Ovary (tissue), 9 donors: Measurements from ENCODE around the gene AKR1D1. TPM values are rescaled to one million over a fixed set of nuclear protein-coding genes. Genes with fewer than 3 reads are reported as not detected.

Experiments
- DNase-seq, 5 donors: peaks; one replicate each; pipeline ENCODE4 v3.0.0-alpha.2; 2019 to 2020
- H3K27ac ChIP-seq, 2 donors: fragments of 200-600 bp; one replicate each; pipeline versions ENCODE4 v1.5.1 to v1.8.0; 2019 to 2022
- H3K27me3 ChIP-seq: fragments of 200-600 bp; one replicate; pipeline ENCODE4 v1.8.0; 2022
- H3K36me3 ChIP-seq: fragments of 200-600 bp; sonication (generic); one replicate; pipeline ENCODE4 v1.5.1; 2019
- H3K4me1 ChIP-seq: one replicate; pipeline ENCODE4 v1.8.1; 2013; ENCODE audit warnings: mild to moderate bottlenecking, moderate library complexity; ENCODE audit not compliant: insufficient read depth
- H3K4me3 ChIP-seq: fragments of 200-600 bp; sonication (generic); one replicate; pipeline ENCODE4 v1.5.1; 2017
- H3K9me3 ChIP-seq, 2 donors: fragments of 200-600 bp in 1 of 2; sonication (generic) in 1 of 2; one replicate each; pipeline versions ENCODE4 v1.5.1 to v1.8.1; 2013 to 2019; ENCODE audit warnings: mild to moderate bottlenecking in 1 of 2, moderate library complexity in 1 of 2
- CTCF ChIP-seq, 3 donors: fragments of 450-650 bp in 2 of 3; fragments of 200-600 bp in 1 of 3; IDR thresholded peaks; one replicate each; pipeline versions ENCODE4 v1.5.1 to v1.8.0; 2016 to 2022; ENCODE audit warnings: antibody characterized with exemption in 3 of 3, mild to moderate bottlenecking in 1 of 3
- EP300 ChIP-seq: sonication (generic); formaldehyde crosslinking; IDR thresholded peaks from one replicate; pipeline ENCODE4 v1.6.1; 2017; ENCODE audit warnings: antibody characterized with exemption
- POLR2A ChIP-seq: fragments of 450-650 bp; IDR thresholded peaks from one replicate; pipeline ENCODE4 v1.6.1; 2017; ENCODE audit warnings: antibody characterized with exemption, mild to moderate bottlenecking, moderate library complexity
- WGBS, 3 donors: extraction: QIAGEN DNeasy Blood & Tissue Kit in 1 of 3; methylation state at CpG; one replicate each; pipeline versions ENCODE4 v1.1.5 to v1.1.7; 2013 to 2017; 5-methylcytosine and 5-hydroxymethylcytosine counted together
- intact Hi-C, 4 donors: fragments of 100-400 bp; cut with DNase I; formaldehyde crosslinking; loops; one replicate each; pipeline versions ENCODE4 v1.11.0 to v1.15.1; 2022 to 2023
- polyA plus RNA-seq, 2 donors: library from polyadenylated mRNA; stranded (reverse); fragments of 200-250 nt in 1 of 2; fragments of 350-450 nt in 1 of 2; fragmentation: Illumina TruSeq in 1 of 2; extraction: RNeasy Lipid Tissue Mini Kit (QIAGEN cat#74804) in 1 of 2; gene quantifications; one replicate each; pipeline ENCODE4 v1.2.3, GENCODE V29; 2013 to 2014
- small RNA-seq: library from RNA; depleted of rRNA; stranded (forward); fragments of <200 nt; gene quantifications from one replicate; pipeline ENCODE3, GENCODE V24; 2016
- total RNA-seq, 7 donors: library from RNA; depleted of rRNA in 2 of 7; stranded (reverse); fragments of >200 nt in 2 of 7; fragmentation: NEBNext Ultra II Directional in 3 of 7; extraction: Animal tissue kit (Norgen Biotek cat#: 25700) in 3 of 7; gene quantifications; one replicate each; pipeline versions ENCODE4 v1.1.0 to v1.2.4, GENCODE V29; 2016 to 2023
- donor health status: DM: no; HTN: no; CAD: no; lungs with moderate emphysema.
- donor health status: DM: no; HTN: no; CAD: no.
- donor health status: Bipolar disorder and iron deficiency.
- donor health status: DM: yes; HTN: yes; CAD: no.
- donor health status: DM: no; HTN: no; CAD: no.
- donor health status: DM: yes; HTN: yes; CAD: no.

AKR1D1 gene
- total and polyA plus RNA-seq, 9 donors = not detected

GRCh38 chr7:138163800-138164199 is 87.5 kb downstream of the AKR1D1 start:
- Histone ChIP-seq H3K9me3 (peaks cover 0 to 4% of the 10 kb centered on the region in 2 donors), H3K4me1 (no peaks in the 10 kb centered on the region), H3K4me3 (no peak overlapping the region), H3K27ac (no peak overlapping the region), H3K27me3 (no peaks in the 10 kb centered on the region), H3K36me3 (no peaks in the 10 kb centered on the region)
- no peak for DNase-seq
- intact Hi-C loops = no loop called here
- no peak for TF ChIP-seq EP300
- TF ChIP-seq POLR2A = no peak
- WGBS, 3 donors = 94 to 100% (median 97%) methylated on average over 1 of the region's 1 CpG

GRCh38 chr7:138164804-138165203 is 88.5 kb downstream of the AKR1D1 start:
- H3K27ac ChIP-seq = no peak overlapping the region
- intact Hi-C loops = no loop called here
- DNase-seq = no peak
- no peaks in the 10 kb centered on the region for H3K36me3 ChIP-seq
- no peak for TF ChIP-seq CTCF (IDR thresholded peaks at IDR 0.05)
- TF ChIP-seq POLR2A = no peak
- TF ChIP-seq EP300 = no peak
- peaks cover 0 to 4% of the 10 kb centered on the region in 2 donors for H3K9me3 ChIP-seq
- H3K4me3 ChIP-seq = no peak overlapping the region
- no peaks in the 10 kb centered on the region for H3K27me3 ChIP-seq
- H3K4me1 ChIP-seq = no peaks in the 10 kb centered on the region
- 94 to 98% (median 94%) methylated on average over 3 of the region's 3 CpGs for WGBS, 3 donors

- H3K4me3 ChIP-seq = no peak overlapping the region
- no peaks in the 10 kb centered on the region for H3K4me1 ChIP-seq
- peaks cover 0 to 4% of the 10 kb centered on the region in 2 donors for H3K9me3 ChIP-seq
- 67 to 71% (median 68%) methylated on average over 4 of the region's 4 CpGs for WGBS, 3 donors
- no peaks in the 10 kb centered on the region for H3K27me3 ChIP-seq
- no peak for TF ChIP-seq CTCF (IDR thresholded peaks at IDR 0.05)
- no peak for TF ChIP-seq POLR2A
- no peak for TF ChIP-seq EP300
- H3K36me3 ChIP-seq = no peaks in the 10 kb centered on the region
- intact Hi-C loops = no loop called here
- H3K27ac ChIP-seq = no peak overlapping the region
- no peak for DNase-seq
These were observed 90.4 kb downstream of the AKR1D1 start for GRCh38 chr7:138166681-138167080.

DNA sequence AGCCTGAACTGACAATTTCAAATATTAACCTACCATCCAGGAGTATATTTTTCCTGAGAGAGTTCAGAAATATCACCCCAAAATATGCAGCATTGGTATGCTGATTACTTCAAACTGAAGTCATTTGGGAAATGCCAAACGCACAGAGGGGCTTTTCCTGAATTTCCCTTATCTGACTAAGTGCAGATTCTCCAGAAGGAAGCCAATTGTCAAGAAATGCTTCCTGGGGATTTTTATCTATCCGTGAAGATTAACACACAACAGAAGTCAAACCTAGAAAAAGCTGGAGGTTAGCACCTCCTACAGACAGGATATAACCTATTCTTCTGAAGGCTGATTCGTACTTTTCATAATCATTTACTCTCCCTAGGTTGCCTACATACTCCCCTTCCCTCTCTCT is 91.0 kb downstream of the AKR1D1 start:
- H3K4me1 ChIP-seq = no peaks in the 10 kb centered on the region
- H3K9me3 ChIP-seq = peaks cover 0 to 4% of the 10 kb centered on the region in 2 donors
- H3K27me3 ChIP-seq = no peaks in the 10 kb centered on the region
- intact Hi-C loops = no loop called here
- H3K27ac ChIP-seq = no peak overlapping the region
- WGBS, 3 donors = 68 to 80% (median 75%) methylated on average over 3 of the region's 3 CpGs
- H3K36me3 ChIP-seq = no peaks in the 10 kb centered on the region
- TF ChIP-seq EP300 (no peak), POLR2A (no peak), CTCF (IDR thresholded peaks at IDR 0.05) (no peak)
- DNase-seq = no peak
- no peak overlapping the region for H3K4me3 ChIP-seq

GRCh38 chr7:138167869-138168296 is 91.6 kb downstream of the AKR1D1 start:
- no peak overlapping the region for H3K4me3 ChIP-seq
- TF ChIP-seq CTCF (IDR thresholded peaks at IDR 0.05) (no peak), EP300 (no peak), POLR2A (no peak)
- WGBS, 3 donors = 80 to 90% (median 82%) methylated on average over 1 of the region's 1 CpG
- H3K27me3 ChIP-seq = no peaks in the 10 kb centered on the region
- H3K36me3 ChIP-seq = no peaks in the 10 kb centered on the region
- no peaks in the 10 kb centered on the region for H3K4me1 ChIP-seq
- peaks cover 0 to 4% of the 10 kb centered on the region in 2 donors for H3K9me3 ChIP-seq
- intact Hi-C loops = no loop called here
- H3K27ac ChIP-seq = no peak overlapping the region
- DNase-seq = no peak

Small RNA genes lying within 50 kb of the gene (small RNA-seq; reads per million reads assigned to genes)
- gene AC024082.2 = not detected
- not detected for gene RN7SKP223

Other genes with a start within 250 kb of the AKR1D1 start
- 1 to 10 TPM in 1 of 7 donors, under 1 TPM in 6; 0.10 to 1.3 (median 0.13) TPM for gene DGKI, start 229.5 kb upstream of the AKR1D1 start, total RNA-seq
- under 1 TPM; 0.29 to 0.30 TPM for gene DGKI, start 229.5 kb upstream of the AKR1D1 start, polyA plus RNA-seq
- gene CREB3L2, start 74.4 kb upstream of the AKR1D1 start, total RNA-seq = 100 to 1,000 TPM in 1 of 7 donors, 10 to 100 TPM in 6; 24.7 to 110 (median 89.6) TPM
- 10 to 100 TPM; 21.2 to 47.5 TPM for gene CREB3L2, start 74.4 kb upstream of the AKR1D1 start, polyA plus RNA-seq